ENCODE measurements around the gene PRR13. TPM values are rescaled to one million over a fixed set of nuclear protein-coding genes. Genes with fewer than 3 reads are reported as not detected.

The PRR13 gene
- total and polyA plus RNA-seq, 2 donors (not counting 3 experiments of a cell fraction or from before 2014, with no cell fraction given): 68.9 to 139 TPM

DNA sequence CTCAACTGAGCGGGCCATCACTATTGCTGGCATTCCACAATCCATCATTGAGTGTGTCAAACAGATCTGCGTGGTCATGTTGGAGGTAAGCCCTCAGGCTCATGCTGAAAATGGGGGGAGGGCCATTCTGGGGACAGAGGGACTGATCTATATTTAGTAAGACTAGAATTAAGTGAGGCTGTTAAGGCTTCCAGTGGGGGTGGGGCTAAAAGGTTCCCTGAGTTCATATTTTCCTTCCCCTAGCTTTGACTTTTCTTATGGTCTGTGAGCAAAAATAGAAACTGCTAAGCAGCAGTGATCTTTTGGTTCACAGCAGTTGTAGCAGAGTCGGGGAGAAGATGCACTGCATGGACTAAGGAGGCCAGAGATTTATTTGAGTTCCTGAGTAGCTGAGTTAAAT lies 19.5 kb downstream of the PRR13 start:
- ChIA-PET CTCF (no interaction called here), POLR2A (no interaction called here)
- H3K9me3 ChIP-seq (replicated peaks; ENCODE audit: control insufficient read depth, insufficient read depth, low read length): no peaks in the 10 kb centered on the region
- no peak overlapping the region for H3K4me2 ChIP-seq (ENCODE audit: insufficient read depth, low read length)
- H3K27me3 ChIP-seq (ENCODE audit: control insufficient read depth in 2 of 2, insufficient read depth in 2 of 2, low read length in 2 of 2): no peaks in the 10 kb centered on the region
- peaks cover 87% of the 10 kb centered on the region for H3K79me2 ChIP-seq (ENCODE audit: control insufficient read depth, insufficient read depth, low read length)
- FAIRE-seq (no peak), DNase-seq (ENCODE audit: low read depth, low spot score) (no peak)
- TF ChIP-seq GATA2 (IDR thresholded peaks at IDR 0.05; ENCODE audit: insufficient read depth, insufficient read length, low read depth, low read length): no peak
- no peak for TF ChIP-seq POLR2A (IDR thresholded peaks at IDR 0.05; ENCODE audit: low read depth, low read length)
- TF ChIP-seq JUN (IDR thresholded peaks at IDR 0.05; ENCODE audit: borderline replicate concordance, insufficient read depth, insufficient read length, low read depth): no peak
- TF ChIP-seq POLR2AphosphoS5 (IDR thresholded peaks at IDR 0.05; ENCODE audit: insufficient read depth, low read depth, low read length): no peak
- no peak for TF ChIP-seq EZH2 (IDR thresholded peaks at IDR 0.05; ENCODE audit: borderline replicate concordance, low read depth, low read length, severe bottlenecking)
- no peak for TF ChIP-seq MYC (IDR thresholded peaks at IDR 0.05; ENCODE audit: low read depth, low read length)
- no peak for TF ChIP-seq FOS (IDR thresholded peaks at IDR 0.05; ENCODE audit: borderline replicate concordance, insufficient read depth, low read length)
- TF ChIP-seq MAX (IDR thresholded peaks at IDR 0.05; ENCODE audit: insufficient read depth, insufficient read length): no peak
- TF ChIP-seq, protein P1, sequence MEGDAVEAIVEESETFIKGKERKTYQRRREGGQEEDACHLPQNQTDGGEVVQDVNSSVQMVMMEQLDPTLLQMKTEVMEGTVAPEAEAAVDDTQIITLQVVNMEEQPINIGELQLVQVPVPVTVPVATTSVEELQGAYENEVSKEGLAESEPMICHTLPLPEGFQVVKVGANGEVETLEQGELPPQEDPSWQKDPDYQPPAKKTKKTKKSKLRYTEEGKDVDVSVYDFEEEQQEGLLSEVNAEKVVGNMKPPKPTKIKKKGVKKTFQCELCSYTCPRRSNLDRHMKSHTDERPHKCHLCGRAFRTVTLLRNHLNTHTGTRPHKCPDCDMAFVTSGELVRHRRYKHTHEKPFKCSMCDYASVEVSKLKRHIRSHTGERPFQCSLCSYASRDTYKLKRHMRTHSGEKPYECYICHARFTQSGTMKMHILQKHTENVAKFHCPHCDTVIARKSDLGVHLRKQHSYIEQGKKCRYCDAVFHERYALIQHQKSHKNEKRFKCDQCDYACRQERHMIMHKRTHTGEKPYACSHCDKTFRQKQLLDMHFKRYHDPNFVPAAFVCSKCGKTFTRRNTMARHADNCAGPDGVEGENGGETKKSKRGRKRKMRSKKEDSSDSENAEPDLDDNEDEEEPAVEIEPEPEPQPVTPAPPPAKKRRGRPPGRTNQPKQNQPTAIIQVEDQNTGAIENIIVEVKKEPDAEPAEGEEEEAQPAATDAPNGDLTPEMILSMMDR (IDR thresholded peaks at IDR 0.05; ENCODE audit: extremely low read depth in 1 of 2, insufficient read depth in 1 of 2, low read depth in 1 of 2, low read length in 2 of 2): no peak
- no TSS peak for BruUV-seq (replicated peaks)
- intact Hi-C loops (cut with micrococcal nuclease) (no loop called here), dilution Hi-C loops (cut with MboI; ENCODE audit: extremely low pct_ligation_motif_present, low sequenced_read_pairs) (no loop called here)
- H3K4me3 ChIP-seq (replicated peaks in 1 of 3; ENCODE audit: insufficient read depth in 1 of 3, low read depth in 1 of 3, low read length in 3 of 3): no peak overlapping the region
- H3K4me1 ChIP-seq (ENCODE audit: control insufficient read depth, extremely low read depth, insufficient read depth, low read length): no peaks in the 10 kb centered on the region
- H2AFZ ChIP-seq (ENCODE audit: low read depth, low read length): no peak overlapping the region
- H3K27ac ChIP-seq (ENCODE audit: insufficient read depth, low read depth, low read length): no peak overlapping the region
- peaks cover 15% of the 10 kb centered on the region for H4K20me1 ChIP-seq (replicated peaks; ENCODE audit: control insufficient read depth, extremely low read depth, insufficient read depth, low read length)
- H3K9me1 ChIP-seq (replicated peaks; ENCODE audit: control insufficient read depth, extremely low read depth, insufficient read depth, low read length): no peaks in the 10 kb centered on the region
- peaks cover 60 to 76% of the 10 kb centered on the region in 2 experiments for H3K36me3 ChIP-seq (ENCODE audit: control insufficient read depth in 2 of 2, extremely low read depth in 1 of 2, insufficient read depth in 2 of 2, low read length in 2 of 2)
- no peak overlapping the region for H3K9ac ChIP-seq (replicated peaks; ENCODE audit: extremely low read depth, insufficient read depth, low read length)
